ENCODE measurements around the gene TMEM176B.

Gene TMEM176B

DNA sequence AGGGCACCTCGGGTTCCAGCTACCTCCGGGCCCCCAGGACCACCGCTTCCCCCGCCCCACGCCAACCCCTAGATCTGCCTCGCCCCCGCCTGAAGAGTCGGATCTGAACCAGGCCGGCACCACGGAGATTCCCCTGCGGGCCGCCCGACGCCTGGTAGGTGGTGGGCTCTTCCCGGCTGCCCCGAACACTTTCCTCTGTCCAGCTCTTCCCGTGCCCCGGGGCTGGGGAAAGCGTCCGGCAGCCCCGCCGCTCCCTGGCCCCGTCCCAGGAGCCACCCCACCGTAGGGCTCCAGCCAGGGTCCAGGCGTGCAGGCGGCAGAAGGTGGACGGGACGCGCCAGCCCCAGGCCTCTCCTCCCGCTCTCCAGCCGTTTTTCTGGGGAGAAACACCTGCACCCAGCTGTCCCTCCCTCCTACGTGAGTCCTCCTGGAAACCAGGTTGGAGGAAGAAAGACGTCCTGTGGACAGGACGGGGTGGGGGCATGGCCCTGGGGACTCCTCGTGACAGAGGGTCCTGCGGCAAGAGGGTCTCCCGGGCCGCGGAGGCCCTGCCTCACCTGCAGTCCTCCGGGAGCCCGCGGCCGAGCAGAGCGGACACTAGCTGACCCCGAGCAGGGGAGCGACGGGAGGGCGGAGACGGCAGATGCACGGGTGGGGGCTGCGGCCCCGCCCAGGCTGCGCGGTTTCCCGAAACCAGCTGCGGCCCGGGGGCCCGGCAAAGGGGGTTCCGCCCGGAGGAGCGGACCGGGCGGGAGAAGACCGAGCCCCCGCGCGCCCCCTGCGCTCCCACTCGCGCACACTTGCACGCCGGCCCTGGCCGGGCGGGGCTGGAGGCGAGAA lies at the start of gene TMEM176B:
TMEM176B (minus strand) TSS at position 624 of the 840 bp plus-strand sequence. CDS start 3,795 bp downstream, outside the sequence.
- DNase-seq = no peak

DNA sequence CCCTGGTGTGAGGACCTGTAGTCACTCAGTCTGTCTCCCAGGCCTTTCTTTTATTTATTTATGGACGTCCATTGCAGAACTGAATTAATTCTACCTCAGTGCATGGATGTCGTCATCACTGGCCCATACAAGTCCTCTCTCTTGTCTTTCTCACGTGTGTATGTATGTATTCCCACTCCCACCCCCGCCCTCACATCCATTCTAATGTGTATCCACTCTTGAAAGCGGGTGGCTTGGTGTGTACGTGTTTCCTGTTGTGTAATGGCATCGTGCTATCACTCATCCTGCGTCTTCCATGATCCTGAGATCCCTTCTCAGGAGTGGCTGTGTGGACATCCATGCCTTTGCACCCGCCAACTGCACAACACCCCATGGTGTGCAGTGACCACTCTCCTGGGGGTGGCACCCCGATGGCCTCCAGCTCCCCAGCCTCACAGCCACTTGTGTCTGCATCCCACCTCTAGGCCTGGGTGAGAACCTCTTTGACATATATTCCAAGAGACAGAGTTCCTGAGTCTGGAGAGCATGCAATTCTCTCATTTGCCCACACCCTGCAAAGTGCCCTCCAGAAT lies 49.1 kb upstream of the TMEM176B start:
- no peak for DNase-seq

DNA sequence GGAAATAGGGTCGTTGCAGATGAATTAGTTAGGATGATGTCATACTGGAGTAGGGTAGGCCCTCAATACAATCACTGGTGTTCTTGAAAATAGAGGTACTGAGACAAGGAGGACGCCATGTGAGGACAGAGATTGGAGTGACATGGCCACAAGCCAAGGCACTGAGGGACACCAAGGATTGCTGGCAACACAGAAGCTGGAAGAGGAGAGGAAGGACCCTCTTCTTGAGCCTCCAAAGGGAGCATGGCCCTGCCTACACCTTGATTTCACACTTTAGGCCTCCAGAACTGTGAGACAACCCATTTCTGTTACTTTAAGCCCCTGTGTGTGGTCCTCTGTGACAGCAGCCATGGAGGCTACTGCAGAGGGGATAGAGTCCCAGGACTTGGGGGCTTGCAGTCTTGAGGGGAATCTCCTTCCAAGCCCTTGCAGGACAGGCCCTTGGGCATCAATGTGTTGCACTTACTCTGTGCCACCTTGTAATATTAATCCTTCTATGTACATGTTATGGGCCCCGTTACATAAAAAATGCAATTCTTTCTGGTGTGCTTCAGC lies 48.5 kb upstream of the TMEM176B start:
- no peak for DNase-seq

DNA sequence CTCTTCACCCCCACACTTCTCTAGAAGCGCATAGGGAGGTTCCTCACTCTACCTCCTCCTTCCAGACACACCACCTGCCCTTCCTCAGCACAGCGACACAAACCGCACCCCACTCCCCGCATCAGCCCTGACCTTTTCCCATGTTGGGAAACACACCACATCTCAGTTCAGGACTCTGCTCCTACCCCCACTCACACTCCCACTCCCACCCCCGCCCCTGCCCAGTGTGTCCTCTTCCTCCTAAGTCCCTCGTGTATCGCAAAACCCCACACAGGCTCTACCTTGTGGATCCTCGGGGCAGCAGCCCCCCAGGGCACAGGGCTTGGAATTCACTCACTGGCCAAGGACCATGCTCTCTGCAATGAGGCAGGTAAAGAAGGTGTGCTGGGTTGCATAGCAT lies 47.9 kb upstream of the TMEM176B start:
- DNase-seq = no peak

DNA sequence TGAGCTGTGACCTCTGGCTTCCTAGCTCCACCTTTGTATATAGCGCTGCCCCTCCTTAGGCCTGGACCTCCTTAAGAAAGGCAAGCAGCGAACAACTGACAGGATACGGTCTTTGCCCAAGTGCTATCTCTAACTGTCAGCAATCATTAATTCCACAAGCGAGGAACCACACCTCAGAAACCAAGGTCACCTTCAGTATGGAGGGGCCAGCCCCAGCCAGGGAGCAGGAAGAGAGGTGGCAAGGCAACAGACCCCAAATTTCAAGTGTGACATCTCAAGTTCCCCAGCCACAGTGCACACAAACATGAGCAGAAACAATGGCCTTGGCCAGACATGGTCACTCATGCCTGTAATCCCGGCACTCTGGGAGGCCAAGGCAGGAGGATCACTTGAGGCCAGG lies 47.4 kb upstream of the TMEM176B start:
- DNase-seq = no peak

DNA sequence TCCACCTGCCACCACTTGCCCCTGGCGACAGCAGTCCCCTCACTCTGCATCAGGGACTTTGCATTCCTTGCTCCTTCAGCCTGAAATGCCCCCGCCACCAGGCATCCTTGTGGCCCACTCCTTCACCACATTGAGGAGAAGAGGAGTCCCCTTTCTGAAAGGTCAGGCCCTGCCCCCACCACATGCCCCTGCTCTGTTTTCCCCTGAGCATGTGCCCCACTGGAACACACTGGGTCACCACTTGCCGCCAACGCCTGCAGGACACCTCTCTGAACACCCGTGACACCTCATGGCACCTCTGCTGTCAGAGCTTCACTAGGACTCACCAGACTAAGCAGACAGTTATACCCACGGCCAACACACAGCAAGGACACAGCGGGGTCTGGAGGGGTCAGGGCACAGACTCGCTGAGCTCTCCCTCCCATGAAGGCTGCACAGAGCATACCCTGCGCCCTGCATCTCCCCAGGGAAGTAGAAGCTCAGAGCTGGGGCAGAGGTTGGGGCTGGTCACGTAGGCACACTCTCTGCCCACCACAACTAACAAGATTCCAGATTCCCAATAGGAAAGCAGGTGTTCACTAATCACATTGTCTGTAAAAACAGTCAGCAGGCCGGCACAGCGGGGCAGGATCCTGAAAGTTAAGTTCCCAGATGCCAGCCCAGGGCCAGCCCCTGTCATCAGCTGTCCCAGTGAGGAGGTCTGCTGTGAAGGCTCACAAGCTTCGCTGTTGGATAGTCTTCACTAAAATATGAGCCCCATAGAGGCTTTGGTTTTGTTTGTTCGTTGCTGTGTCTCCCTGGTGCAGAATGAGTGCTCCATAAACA lies 46.3 kb upstream of the TMEM176B start:
- DNase-seq = no peak

DNA sequence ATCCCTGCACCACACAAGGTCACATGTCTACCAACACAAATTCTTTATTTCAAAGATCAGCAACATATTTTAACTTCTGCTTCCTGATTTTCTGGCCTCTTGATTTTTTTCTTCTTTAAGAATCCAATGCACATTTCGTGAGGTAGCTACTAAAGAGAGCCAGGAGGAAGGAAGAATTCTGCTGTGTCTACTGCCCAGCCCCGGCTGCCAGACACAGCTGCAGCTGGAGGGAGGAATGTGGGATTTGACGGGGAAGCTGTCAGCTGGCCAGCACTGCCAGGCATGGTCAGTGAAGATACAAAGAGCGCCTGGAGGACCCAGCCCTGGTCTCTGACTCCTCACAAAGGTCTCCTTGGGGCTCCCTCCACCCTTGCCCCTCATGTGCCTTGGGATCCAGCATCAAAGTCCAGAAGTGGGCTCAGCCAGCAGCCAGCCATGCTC lies 45.3 kb upstream of the TMEM176B start:
- no peak for DNase-seq

DNA sequence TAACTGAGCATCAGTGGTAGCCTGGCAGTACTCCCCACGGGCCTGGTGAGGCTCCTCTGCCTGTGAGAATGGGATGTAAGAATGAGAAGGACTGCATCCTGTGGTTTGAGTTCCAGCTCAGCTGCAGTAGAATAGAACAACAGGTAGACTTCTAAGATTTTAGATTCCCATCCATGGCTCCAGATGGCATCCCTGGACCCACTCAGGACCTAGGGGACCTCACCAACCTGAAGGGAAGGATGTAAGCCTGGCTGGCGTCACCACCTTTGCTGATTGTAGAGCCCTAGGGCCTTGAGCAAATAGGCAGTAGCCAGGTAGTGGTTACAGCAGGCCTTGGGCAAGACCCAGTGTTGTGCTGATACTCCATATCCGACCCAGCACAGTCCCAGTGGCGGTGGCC lies 42.6 kb upstream of the TMEM176B start:
- no peak for DNase-seq

DNA sequence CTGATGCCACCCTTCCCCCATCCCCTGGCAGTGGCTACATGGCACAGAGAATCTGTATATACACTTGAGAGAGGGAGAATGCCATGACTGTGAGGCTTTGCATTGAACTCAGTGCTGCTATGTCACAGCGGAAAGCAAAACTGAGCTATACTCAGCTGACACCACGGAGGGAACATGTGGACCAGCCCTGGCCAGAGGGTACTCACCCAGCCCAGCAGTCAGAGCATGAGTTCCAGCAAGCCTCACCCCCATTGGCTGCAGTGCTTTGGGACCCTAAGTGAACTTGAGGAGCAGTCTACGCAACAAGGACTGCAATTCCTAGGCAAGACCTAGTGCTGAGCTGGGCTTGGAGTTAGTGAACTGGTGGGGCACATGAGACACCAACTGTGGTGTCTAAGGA lies 41.9 kb upstream of the TMEM176B start:
- DNase-seq = no peak

DNA sequence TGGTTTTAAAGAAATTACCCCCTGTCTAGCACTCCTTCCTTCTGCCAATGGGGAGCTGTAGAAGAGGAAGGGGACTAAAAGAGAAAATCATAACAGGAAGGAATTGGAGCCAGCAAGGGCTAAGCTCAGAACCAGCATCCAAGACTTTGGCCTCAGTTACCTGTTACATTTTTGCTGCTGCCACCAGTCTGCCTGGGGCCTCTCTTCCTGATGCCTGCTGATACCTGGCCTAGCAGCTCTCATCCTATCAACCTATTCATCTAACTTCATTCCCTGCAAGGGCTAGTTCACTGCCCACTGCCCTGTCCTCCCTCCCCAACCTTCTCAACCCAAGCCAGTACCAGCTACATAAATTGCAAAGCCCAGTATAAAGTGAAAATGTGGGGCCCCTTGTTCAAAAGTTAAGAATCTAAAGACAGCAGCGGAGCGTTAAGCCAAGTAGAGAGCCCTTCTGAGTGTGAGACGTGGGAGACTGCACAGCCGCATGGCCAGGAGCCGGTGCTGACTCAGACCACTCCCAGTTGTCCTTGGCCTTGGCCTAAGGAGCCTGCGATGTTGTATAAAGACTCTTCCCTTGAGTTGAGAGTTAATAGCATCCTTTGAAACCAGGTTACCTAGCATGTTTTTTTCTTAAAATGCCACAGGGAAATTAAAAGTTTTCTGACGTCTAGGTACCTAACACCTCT lies 38.9 kb upstream of the TMEM176B start:
- DNase-seq = no peak

DNA sequence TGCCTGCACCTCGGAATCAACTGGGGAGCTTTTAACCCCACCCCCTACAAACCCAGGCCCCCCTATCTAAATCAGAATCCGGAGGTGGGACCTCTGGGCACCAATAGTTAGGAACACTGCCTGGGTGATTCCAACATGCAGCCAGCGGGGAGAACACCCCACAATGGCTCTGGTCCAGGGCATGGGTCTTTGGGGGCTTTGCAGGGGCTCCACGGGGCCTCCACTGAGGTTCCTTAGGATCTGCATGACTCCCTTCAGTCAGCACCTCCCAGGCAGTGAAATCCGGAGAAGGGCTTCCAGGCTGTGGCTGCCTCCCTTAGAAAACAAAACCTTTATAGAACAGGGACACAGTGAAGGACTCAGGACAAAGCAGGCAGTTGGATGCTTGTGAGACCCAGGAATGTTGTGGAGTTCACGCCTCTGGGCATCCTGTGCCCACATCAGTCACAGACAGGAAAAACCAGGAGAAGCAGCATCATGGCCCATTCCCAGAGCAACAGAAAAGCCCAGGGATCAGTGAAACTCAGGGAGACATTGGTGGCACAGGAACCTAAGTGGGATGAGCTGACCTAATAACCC lies 35.6 kb upstream of the TMEM176B start:
- no peak for DNase-seq

DNA sequence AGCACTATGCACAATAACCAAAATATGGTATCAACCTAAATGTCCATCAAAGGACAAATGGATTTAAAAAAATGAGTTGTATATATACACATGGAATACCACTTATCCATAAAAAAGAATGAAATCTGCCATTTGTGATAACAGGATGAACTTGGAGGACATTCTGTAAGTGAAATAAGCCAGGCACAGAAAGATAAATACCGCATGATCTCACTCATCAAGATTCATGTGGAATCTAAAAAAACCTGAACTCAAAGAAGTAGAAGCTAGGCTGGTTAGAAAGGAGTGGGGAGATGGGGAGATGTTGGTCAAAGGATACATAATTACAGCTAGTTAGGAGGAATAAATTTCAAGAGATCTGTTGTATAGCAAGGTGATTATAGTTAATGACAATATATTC lies 34.9 kb upstream of the TMEM176B start:
- no peak for DNase-seq

DNA sequence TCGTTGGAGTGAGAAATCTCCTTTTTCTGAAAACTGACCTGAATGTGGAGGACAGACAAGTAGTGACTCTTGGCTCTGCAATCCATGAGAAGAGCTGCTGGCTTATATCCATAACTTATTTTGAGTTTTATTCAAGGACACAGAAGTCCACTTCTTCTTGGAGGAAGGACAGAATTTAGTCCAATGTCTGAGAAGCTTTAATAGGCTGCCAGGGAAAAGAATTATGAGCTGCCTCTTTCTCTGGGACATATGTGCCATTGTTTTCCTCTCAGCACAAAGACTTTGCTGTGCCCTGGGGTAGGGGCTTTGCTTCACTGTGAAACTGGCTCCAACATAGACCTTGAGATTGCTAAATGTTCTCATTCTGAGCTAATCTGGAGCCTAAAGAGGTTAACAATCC lies 31.7 kb upstream of the TMEM176B start:
- DNase-seq = no peak

DNA sequence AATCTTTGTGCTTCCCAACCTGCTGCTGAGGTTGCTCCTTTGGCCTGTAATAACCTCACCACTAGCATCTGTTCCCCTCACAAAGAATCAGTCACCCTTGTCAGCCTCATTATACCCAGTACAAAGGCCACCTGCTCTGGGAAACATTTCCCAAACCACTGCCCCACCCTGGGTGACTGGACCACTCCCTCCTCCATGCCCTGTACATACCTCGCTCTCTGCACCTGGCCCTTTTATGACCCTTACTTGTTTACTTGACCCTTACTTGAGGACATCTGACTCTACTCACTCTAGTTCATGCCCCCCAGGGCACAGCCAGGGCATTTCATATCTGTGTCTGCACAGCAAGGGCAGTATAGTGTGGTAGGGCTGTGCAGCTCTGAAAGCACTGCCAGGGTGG lies 30.8 kb upstream of the TMEM176B start:
- DNase-seq = no peak

DNA sequence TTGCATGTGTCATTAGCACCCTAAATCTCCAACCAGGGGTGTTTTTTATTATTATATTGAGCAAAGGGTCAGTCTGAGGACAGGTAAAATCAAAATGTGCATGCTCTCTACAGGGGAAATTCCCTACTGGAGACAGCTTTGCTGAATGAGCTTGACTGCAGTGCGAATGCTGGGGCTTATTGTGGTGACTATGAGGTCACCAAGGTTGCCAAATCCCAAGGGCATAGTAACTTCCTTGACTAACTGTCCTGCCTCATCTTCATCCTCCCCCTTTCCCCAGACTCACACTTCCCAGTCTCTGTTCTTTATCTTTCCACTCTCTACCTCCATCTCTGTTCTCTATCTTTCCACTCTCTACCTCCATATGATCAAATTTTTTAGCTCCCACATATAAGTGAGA lies 29.3 kb upstream of the TMEM176B start:
- no peak for DNase-seq

DNA sequence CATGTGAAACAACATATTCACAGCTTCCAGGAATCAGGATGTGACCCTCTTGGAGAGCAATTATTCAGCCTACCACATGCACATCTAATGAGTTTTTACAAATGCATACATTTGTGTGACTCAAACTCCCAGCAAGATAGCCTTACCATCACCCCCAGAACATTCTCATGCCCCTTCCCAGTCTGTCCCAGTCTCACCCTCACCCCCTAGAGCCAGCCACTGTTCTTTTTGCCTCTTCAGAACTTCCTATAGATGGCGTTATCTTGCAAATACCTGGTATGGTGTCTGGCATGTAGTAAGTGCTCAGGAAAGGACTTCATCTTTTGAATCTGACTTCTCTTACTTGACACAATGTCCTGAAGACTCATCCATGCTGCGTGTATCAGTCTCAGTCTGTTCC lies 28.2 kb upstream of the TMEM176B start:
- no peak for DNase-seq

DNA sequence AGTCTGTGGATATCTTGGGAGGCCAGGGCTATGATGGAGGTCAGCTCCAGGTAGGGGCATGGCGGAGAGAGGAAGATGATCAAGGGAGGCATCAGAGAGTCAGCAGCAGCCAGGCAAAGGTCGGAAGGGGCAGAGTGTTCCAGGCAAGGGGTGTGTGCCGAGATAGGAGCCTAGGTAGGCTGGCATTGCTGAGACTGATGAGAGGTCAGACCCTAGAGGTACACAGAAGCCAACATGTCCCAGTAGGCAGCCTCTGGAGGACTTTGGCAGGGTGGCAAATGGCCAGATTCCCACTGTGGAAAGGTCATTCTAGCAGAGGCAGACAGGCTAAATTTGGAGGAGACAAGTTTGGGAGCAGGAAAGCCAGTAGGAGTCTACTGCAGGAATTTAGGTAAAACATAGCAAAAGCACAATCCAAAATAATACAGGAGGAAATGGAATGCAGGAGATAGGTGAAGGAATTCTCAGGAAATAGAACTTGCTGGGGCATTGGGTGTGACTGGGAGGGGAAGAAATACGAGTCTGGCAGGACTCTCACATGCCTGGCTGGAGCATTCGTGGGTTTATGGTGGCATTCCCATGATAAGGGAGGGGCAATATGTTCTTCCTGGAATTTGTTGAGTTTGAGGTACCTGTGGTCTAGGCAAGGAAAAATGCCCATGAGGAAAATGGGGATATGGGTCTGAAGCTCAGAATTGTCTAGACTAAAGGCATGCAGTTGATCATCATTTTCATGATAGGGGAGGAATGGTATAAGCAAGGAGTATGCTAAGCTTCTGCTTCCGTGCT lies 26.1 kb upstream of the TMEM176B start:
- DNase-seq = no peak

DNA sequence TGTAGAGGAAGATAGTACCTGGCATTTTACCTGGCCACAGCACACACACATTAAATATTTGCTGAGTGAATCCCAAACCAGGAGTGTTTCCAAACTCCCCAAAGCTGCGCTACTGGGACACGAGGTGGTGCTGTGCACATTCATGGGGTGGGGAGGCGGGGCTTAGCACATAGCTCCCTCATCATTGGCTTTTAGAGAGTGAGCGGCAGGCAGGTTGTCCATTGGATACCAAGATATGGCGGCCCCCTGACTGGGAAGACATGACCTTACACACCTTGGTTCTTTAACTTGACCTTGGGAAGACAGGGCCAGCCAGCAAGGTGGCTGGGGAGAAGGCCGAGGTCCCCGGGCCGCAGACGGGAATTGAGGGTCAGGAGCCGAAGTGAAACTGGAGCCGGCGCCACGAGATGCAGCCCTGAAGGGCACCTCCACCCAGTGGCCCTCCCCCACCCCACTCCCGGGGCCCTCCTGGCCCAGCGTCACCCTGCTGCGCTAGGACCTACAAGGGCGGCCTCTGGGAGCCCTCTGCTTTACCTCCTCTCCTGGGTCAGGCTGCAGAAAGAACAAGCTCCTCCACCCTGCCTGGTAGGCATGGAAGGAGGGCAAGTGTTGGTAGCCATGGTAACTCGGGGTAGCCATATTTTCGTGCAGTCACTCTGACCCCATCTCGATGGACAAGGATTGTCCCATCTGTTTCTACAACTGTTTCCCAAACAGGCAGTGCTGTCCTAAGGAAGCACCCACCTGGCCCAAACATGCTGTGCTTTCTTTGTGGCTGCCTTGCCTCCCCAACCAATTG lies 24.4 kb upstream of the TMEM176B start:
- no peak for DNase-seq

DNA sequence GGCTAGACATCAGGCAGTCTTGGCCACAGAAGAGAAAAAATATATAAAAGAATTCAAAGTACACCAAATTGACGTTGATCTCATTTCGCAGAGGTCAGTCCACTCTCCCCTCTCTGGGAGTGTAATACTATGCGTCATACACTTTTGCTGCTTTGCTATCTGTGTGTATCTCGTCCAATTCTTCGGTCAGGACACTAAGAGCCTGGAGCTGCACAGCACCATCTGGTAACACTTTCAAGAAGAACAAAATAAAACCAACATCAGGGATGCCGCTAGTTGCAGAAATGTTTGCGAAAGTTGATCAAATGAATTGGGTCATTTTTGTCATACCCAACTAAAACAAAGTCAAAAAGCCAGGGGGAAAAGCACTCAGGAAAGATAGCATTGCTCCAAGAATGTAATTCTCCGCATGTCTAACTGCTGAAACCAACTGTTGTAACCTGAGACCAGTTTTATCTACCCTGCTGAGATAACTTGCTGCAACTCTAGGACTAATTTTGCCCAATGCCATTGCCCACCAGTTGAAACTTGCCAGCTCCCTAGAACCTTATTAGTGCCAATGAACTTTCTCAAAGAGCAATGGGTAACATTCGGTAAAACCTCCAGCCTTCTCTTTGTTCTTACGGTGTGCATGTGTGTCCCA lies 23.4 kb upstream of the TMEM176B start:
- DNase-seq = no peak

DNA sequence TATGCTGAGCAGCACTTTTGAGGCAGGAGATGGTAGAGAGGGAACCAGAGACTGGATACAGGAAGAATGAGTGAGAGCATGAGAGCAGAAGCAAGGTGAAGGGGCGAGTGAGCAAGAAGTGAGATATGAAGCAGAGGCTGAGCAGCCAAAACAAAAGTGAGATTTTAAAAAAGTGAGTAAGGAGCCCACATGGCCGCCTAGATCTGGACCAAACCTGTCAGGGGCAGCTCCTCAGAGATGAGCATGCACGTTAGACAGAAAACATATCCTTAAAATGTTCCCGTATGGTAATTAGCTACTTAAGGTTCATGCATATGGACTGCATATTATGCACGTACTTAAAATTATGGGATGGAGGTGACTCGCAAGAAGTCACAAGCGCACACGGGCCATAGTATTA lies 22.9 kb upstream of the TMEM176B start:
- no peak for DNase-seq
